Stimulated activated CD4-positive, alpha-beta T cell treated with anti-CD3 and anti-CD28 coated beads, Interleukin-1b, Interleukin-23, amount 100 ng/mL, for 24 hours (primary cell): Measurements from ENCODE around the gene ZNF609.

Experiments used
- DNase-seq, 4 experiments: peaks; one replicate each; pipeline ENCODE4 v3.0.0-alpha.2; 2020; ENCODE audit warnings: low read depth in 4 of 4, low spot score in 1 of 4

ZNF609 gene

DNA sequence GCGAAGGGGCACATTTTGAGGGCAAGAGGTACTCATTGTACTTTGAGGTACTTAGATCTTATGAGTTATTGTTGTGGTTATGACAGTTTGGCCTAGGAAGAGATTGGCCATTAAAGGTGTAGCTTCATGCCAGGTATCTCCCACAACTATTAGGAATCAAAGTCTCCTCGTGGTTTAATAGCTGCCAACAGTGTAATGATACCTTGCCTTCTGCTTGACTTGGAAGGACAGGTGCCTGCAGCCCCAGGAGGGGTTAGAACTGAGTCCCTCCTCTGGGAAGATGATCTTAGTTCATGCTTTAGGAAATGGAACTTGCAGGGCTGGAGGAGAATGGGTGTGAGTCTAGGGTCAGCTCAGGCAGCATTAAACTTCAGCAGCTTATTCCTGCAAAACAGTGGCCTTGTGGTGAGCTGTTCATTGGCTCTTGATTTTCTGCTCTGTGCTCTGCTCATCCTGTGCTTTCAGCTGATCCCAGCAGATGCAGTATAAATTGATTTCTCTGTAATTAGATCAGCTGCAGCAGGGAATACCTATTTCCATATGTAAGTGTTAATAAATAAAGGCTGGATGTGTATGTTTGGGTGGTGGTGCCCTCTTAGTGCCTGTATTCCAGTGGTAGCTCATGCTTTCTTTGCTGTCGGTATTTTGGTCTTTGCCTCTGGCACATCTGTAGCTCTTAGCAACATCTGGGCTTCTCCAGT lies 40.5 kb downstream of the ZNF609 start:
- no peak for DNase-seq

DNA sequence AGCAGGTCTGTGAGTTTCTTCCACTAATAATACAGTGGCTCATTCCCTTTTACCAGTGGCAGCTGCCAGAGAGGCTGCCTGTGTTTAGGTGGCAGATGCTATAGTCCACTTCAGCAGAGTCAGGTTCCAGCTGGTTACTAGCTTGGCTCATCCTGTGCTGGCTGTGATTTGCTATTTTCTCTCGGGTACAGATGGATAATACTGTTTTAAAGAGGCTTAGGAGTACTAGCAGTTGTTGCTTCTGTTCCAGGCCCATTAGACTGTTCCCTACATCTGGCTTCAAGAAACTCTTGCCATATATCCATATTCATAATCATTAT lies 41.0 kb downstream of the ZNF609 start:
- no peak for DNase-seq

DNA sequence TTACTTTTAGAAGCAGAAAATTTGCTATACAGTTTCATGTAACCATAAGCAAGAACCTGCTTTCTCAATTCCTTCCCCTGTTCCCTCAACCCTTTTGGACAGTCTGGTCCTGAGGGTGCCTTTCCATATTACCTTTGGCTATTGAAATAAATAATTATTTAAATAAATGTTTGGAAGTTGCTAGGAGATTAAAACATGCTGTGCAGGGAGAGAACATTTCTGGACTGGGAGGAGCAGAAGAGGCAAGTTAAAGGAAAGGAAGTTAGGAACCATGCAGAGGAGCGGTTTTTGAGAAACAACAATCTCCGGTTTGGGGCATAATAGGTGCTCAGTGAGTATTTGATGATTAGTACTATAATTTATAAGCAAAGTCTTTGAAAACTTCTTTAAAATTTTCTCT lies 41.8 kb downstream of the ZNF609 start:
- DNase-seq = no peak

DNA sequence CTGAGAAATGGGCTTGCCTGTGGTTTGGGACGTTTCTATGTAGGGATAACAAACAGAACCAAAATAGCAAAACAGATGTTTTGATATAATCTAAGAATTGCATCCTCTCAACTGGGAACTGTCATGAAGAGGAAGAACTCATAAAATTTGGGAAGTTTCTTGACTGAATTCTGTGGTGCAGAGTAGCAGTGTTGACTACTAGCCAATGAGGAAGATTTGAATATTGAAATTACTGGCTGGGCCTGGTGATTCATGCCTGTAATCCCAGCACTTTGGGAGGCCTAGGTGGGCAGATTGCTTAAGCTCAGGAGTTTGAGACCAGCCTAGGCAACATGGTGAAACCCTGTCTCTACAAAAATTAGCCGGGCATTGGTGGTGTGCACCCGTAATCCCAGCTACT lies 42.2 kb downstream of the ZNF609 start:
- DNase-seq = no peak

GRCh38 chr15:64503197-64503596 lies 42.8 kb downstream of the ZNF609 start:
- DNase-seq = no peak

DNA sequence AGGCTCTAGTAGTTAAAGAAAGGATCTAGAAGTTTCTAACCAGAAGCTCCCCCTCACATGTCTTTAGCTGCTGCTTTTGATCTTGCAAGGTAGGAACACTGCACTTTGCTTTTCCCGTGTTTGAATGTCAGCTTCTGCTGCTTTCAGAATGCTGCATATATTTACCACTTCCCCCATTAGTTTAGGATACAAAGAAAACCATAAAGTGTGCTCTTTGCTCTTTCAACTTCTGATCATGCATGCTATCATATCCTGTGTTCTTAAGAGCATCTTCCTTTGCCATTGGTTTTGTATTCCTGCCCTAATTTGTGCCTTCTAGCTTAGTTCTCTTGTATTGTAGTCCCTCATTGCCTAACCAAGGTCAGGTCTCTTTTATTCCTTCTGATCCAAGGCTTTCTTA lies 43.3 kb downstream of the ZNF609 start:
- DNase-seq = no peak

- DNase-seq = peak in 3 of 4 experiments; percentile 7 to 13 (median 8)
Observed at GRCh38 chr15:64507293-64507802, 47.0 kb downstream of the ZNF609 start.

- DNase-seq = no peak
Observed at GRCh38 chr15:64507845-64508244, 47.5 kb downstream of the ZNF609 start.

DNA sequence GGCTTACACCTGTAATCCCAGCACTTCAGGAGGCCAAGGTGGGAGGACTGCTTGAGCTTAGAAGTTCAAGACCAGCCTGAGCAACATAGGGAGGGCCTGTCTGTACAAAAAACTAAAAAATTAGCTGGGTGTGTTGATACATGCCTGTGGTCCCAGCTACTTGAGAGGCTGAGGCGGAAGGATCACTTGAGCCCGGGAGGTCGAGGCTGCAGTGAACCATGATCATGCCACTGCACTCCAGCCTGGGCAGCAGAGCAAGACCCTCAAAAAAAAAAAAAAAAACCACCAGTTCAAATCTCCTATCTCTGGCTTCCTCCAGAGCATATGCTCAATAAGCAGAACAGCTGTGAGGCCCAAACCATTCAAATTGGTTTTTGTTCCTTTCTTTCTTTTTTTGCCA lies 53.4 kb downstream of the ZNF609 start:
- no peak for DNase-seq

DNA sequence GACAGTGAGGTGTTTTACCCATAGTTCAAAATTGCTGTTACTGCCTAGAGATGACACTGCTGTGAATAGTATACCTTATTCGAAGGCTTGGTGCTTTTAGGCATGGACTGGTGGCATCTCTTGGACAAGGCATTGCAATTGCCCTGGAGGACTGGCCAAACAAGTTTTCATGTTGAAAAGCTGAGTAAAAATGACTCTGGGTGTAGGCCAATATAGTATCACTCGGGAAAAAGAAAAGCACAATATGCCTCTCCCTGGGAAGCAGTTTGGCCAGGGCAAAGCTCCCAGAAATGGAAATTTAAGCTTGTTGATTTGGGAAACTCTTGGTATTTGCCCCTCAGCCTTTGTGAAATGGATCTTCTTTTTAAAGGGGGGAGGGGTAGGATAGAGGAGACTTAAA lies 54.8 kb downstream of the ZNF609 start:
- no peak for DNase-seq

- no peak for DNase-seq
Observed at GRCh38 chr15:64515825-64516224, 55.4 kb downstream of the ZNF609 start.

DNA sequence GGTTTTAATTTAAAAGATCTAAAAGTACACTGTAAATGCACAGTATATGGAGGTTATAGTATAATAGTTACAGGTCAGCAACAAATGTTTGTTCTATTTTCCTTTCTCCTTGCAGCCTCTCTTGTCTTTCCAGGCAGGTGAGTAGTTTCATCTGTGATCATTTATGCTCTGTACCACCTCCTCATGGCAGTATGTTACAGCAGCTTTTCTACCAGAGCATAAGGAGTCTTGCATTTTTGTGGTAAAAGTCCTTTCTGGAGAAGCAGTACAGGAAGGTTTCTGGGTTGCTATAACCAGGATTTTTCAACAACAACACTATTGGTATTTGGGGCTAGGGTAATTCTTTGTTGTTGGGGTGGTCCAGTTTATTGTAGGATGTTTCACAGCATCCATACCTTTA lies 59.5 kb downstream of the ZNF609 start:
- no peak for DNase-seq

GRCh38 chr15:64521201-64521600 lies 60.8 kb downstream of the ZNF609 start:
- DNase-seq = no peak

DNA sequence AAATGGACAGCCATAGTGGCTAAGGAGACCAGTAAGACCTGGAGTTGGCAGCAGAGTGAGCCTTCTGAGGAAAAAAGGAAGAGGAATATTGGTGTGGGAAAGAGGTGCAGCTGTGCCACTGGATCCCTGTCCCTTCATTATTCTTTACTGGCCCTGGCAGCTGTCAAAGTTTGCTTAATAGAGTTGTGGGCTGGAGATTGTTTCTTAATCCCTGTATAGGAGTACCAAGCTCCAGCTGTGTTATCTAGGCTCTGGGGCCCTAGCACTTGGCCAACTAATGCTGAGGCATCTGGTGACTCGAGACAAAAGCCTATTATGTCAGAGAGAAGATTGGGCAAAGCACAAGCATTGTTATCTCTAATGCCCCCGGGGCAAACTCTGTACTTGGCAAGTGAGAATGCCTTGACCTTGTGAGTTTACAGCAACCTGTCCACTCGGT lies 61.4 kb downstream of the ZNF609 start:
- no peak for DNase-seq

- no peak for DNase-seq
Observed at GRCh38 chr15:64522226-64522823, 61.9 kb downstream of the ZNF609 start.

DNA sequence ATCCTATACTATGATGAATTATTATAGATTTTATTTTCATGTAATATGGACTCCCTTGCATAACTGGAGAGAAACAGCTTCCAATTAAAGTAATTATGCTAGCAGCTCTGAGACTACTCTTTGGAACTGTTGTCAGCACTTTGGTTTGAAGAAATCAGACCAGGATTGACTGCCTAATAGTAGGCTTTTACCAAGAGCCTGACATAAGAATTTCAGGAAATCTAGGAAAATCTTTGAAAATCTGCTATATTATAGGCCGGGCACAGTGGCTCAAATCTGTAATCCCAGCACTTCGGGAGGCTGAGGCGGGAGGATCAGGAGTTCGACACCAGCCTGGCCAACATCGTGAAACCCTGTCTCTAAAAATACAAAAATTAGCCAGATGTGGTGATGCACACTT lies 62.9 kb downstream of the ZNF609 start:
- no peak for DNase-seq

- DNase-seq = no peak
Observed at GRCh38 chr15:64524778-64525177, 64.4 kb downstream of the ZNF609 start.

GRCh38 chr15:64525828-64526530 lies 65.6 kb downstream of the ZNF609 start:
- DNase-seq = no peak

DNA sequence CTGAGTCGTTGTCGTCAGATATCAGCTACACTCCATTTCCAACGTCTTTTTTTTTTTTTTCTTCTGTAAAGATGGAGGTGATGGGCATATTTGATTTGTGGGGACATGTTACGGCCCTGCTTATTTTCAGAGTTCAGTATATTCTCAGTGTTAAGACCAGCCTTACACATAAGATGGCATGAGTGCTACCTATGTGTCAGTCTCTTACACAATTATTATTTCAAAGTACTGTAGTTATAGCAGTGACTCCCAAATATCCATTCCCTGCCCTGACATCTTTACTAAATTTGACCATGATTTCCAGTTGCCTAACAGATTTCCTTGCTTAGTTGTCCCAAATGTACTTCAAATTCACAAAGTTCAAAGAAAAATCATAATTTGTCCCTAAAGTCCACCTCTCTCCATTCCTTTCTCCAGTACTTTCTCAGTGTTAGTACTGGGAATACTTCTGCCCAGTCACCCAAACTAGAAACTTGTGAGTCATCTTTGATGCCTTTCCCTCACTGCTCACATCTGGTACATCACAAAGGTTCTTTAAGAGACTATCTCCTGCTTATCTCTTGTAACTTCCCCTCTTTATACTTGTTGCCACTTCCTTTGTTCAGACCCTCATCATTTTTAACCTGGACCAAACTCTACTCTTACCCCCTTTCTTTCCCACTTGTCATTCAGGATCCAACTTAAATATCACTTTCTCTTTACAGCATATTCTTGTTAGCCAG lies 67.0 kb downstream of the ZNF609 start:
- no peak for DNase-seq

GRCh38 chr15:64528871-64529270 lies 68.5 kb downstream of the ZNF609 start:
- DNase-seq = no peak

GRCh38 chr15:64530472-64530871 lies 70.1 kb downstream of the ZNF609 start:
- no peak for DNase-seq

DNA sequence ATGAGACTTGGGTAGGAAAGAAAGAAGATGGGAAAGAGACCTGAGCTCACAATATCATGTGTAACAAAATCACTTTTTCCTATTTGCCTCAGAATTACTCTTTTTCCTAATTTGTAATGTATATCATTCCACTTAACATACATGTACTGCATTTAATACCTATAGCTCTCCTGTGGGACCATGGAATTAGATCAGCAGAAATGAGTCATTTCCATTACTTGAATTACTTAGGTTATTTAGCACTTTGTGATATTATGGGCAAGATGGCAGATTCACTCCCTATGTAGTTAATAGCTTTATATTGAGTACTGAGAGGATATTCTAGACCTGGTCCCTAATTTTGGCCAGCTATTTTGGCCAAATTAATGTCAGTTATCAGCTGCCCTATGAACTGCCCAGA lies 70.5 kb downstream of the ZNF609 start:
- no peak for DNase-seq
